HK-2 (cell line): ENCODE measurements around the gene AMELX.
A peak's percentile ranks its signal among the peaks of the same experiment; 100 is the strongest.

Experiments used
- DNase-seq: peaks from one replicate; pipeline ENCODE4 v3.0.0-alpha.2; 2018; ENCODE audit not compliant: unreplicated experiment

AMELX gene

DNA sequence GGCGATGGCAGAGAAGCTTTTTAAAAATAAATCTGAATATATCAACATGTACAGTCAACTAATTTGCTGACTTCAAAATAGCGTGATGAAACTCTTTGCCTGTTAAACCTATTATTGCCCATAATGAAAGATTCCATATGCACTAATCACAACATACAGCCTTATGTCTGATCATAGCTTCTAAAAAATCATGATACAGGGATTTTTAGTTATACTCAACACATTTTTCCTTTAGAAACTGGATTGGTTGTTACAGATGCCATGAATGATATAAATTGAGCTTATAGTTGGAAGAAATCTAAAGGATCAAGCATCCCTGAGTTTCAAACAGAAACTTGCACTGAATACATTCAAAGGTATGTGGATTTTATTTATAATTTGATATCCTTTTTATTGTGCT lies at the start of gene AMELX:
Gene AMELX, plus strand, starts transcription at position 301 of the 400 bp plus-strand sequence. CDS start 1,376 bp downstream, outside the sequence.
- DNase-seq, result no peak

DNA sequence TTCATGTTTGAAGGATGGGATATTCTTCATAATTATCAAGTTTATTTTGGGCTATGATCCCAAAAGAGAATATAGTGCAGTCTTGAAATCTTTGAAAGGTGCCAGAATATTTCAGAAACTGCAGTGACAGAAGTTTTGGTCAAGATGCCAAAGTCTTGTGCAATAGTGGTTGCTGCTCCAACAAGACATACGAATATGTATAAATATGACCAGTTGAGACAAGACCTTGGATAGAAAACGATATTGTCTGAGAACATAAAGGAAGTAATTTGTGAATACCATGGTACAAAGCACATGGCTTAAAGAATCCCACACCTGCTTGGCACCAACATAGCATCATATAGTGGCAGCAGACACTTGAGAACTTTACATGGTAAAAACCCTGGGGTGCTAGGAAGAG lies 48.6 kb upstream of the AMELX start:
- no peak for DNase-seq

DNA sequence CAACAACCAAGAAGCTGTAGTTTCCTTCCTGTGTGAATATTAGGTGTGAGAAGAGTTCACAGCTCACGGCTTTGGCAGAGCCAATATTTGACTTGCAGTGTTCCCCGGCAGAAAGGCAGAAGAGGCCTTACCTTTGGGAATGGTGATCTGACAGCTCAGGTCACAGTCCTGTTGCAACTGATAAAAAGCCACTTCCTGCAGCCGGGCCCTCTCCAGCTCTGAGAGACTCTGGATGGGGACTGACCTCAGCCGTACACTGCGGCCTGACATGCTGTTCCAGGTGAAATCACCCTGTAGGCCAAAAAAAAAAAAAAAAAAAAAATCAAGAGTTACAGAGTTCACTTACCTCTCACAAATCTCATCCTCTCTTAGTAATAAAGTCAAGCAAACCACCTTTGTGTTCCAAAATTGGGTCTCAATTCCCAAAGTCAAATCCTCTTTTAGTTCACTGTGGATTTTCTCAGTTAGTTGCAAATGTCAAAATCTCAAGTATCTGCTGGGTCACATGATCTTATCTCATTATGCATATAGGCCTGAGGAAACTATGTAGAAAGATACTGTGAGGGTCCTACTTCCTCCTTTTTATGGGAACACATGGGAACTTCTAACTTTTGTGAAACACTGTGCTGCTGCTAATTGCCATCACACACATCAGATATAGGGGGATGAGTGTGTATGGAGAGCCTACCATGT lies 38.6 kb upstream of the AMELX start:
- DNase-seq, result no peak

DNA sequence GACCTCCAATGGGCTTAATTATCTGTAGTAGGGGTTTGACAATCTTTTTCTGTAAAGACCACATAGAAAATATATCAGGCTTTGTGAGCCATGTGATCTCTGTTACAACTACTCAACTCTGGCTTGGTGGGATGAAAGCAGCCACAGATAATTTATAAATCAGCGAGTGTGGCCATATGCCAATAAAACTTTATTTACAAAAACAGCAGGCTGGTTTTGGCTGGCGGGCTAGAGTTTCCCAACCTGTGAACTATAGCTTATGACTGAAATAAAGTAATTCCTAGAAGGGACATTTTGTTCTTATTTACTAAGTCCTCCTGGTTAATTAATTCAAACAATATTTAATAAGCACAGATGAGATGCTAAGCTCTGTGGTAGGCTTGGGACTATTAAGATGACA lies 35.9 kb upstream of the AMELX start:
- DNase-seq, result no peak

DNA sequence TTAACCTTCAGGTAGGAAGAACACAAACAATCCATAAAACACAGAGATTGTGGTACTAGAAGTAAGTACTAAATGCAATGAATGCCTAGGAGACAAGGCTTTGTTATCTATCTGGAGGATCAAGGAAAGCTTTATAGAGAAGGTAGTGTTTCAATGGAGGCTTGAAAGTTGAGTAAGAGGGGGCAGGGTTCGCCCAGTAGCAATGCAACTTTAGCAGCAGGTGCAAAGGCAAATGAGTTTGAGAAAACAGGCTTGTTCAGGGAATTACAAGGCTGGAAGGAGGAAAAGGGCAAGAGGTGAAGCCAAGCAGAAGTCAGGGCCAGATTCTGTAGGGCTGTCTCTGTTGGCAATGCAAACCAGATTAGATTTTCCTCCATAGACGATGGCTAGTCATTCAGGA lies 35.5 kb upstream of the AMELX start:
- no peak for DNase-seq

DNA sequence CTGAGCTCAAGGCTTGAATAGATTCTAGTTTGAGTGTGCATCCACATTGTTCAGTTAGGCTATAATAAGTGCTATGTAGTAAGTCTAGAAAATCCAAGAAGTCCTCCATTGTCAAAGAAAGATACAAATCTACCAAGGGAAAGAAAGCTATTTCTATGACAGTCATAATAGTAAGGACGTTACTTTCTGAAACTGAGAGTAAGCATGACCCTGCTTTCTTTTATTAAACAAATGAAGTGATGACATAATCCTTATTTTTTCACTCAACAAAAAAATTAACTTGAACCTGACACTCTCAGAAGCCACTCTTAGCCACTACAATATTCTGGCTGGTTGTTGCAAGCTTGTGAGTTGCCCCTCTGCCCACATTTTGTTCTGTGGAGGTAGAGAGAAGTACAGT lies 33.8 kb upstream of the AMELX start:
- no peak for DNase-seq

DNA sequence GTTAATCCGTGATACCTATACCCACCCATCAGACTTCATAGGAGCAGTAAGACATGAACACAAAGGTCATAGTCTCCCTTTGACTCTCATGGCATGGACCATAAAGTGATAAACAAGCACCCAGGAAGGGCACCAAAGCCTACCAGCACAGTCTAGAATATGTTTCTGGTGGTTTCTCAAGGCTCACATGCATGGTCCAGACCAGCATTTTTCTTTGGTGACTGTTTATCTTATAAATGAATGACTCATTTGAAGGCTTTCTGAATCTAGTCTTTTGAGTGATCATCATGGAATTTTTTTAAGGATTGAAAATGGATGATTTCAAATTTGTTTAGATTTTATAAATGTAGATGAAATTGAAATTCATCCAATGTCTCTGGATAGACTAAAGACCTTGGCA lies 32.0 kb upstream of the AMELX start:
- DNase-seq, result no peak

DNA sequence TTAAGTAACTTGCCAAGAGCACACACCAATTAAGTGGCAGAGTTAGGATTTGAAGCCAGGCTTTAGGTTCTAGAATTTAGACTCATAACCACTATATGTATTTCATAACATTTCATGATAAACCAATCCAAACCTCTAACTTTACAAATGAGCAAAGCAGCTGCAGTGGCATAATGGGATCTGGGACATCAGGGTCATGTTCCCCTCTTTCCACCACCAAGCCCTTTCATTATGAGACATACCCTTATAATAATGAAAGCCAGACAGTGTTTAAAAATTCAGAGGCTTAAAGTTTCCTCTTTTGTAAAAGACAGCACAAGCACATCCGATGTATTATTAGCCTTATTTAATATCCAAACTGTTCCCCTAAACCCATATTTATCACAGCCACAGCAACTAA lies 28.3 kb upstream of the AMELX start:
- no peak for DNase-seq

DNA sequence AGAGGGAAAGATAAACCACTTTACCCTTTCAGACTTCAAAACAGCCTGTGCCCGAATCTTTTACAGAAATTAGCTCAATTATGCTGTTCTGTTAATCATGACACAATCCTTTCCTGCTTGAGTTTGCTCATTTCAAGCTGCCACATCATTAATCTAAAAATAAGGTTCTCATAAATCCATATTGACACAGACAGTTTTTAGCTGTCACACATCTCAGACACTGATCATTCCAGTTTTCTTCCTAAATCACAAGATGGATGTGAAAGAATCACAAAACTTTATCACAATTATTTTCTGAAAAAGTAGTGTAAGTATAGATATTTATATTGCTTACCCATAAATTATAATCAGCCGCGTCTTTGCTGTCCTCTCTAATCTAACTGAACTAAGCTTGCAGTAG lies 27.9 kb upstream of the AMELX start:
- DNase-seq, result no peak

DNA sequence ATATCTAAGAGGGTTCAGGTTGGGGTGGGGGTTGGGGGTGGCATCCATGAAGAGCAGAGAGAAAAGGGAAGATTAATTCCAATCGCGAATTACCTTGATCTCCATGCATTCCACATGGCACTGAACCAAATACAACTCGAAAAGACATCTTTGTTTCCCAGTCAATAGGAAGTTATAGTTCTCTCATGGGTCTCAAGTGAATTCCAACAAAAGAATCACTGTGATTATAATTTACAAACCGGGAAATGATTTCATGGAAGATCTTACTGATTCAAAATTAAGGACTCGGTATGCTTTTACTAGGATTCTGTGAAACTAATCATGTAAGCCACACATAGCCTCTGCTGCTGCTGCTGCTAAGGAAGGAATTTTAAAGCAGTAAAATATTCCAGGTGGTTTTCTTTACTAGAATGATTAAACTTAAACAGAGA lies 26.6 kb upstream of the AMELX start:
- DNase-seq, result no peak

DNA sequence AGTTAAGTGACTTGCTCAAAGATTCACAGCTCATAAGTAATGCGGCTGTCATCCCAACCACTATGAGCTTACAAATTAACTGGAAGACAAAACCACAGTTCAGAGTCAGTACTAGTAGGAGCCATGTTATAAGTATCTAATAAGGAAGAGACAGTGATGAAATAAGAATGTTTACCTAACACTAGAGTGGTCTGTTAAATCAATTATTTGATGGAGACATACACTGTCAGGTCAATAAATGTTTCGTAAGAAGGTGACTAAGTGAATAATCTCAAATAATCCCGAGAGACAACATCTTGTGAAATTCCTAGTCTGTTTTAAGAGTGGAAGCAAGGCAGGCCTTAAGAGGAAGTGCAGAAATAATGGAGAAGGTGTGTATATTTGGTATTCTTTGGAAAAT lies 25.8 kb upstream of the AMELX start:
- DNase-seq, result peak; percentile 5

DNA sequence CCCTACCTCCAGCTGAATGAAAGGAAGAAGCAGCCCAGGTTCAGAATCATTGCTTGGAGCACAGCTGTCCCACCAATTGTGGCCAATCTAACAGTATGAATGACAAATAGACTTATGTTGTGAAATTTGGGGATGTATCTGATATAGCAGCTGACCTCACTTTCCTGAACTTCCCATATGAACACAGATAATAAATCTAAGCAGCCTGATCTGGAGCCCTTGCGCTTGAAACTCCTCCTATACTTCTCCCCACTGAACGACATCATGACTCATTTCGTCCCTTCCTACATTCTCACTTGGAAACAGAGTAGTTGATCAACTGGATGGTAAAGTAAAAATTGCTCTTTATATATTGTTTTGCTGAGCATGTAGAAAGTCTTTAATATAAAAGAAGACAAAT lies 24.2 kb upstream of the AMELX start:
- no peak for DNase-seq

DNA sequence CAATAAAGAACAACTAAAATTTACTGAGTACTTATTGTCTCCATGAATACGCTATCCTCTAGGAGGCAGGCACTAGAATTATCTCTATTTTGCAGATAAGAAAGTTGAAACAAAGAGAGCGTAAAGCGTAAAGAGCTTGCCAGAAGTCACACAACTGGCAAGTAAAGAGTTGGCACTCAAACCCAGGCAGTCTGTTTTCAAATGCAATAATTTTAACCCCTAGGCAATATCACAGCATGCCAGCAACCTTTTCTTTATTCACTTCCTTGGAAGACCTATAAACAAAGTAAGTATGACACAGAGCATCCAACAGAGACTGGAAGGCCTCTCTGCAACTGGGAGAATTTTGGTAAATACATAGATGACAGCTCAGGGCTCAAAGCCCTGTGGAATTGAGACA lies 23.2 kb upstream of the AMELX start:
- no peak for DNase-seq

DNA sequence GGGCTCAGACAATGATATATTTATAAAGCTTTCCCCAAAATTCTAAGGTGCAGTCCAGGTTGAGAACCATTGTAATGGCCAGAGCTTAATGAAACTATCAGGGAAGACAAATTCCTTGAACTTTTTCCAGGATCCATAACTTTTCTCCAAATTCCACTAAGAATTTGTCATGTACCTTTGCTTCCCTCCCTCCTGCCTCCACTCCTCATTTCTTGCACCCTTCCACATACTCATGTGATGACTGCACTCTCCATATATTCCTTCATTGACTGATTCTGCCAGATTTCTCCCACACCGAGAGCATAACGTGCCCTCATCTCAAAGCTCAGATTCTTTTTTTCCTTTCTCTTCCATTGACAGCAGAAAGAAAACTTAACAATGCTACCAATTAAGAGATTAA lies 20.9 kb upstream of the AMELX start:
- no peak for DNase-seq

DNA sequence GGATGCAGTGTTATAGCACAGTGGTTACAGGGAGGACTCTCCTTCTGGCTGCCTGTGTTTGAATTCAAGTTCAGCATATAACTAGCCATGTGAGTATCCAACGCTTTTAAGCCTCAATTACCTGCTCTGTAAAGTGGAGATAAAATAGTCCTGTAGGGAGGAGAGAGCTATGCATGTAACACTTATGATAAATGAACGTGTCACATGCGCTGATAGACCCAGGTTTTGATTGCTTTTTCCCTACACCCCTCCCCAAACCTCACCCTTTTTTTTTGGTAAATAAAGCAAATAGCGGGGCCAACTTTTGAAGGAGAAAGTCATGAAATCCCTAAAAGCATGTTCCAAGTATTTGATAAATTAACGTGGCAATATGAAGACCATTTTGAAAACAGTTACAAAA lies 20.4 kb upstream of the AMELX start:
- no peak for DNase-seq

DNA sequence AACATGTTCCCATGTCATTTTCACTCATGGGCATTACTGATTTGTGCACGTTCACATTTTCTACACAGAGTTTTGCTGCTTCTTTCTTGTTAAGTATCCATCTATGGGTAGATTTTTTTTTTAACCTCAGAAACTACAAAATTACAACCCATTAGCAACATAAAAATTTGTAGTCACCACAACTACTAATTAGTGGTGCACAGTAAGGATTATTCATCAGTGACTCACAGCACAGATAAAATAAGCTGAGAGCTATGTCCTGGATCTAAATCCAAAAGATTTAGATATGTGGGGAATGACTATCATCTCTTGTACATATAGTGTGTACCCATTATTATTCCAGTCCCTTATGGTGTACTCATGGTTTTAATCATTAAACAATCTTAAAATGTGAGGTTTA lies 19.7 kb upstream of the AMELX start:
- DNase-seq, result no peak

DNA sequence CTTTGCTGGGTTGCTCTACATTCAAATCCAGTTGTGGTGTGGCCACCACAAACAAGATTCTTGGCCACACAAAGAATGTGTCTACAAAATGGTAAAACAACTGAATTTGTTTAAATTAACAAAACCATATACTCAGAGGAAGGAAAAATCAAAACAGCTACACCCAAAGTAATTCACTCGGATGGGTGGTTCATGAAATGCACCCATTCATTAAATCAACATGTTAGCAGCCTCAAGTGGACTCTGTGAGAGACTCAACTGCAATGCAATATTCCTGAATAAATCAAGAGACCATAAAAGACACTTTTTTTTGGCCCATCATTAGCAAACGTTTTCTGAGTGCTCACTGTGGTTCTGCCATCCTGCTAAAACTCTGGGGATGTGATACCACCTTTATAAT lies 11.2 kb upstream of the AMELX start:
- no peak for DNase-seq

DNA sequence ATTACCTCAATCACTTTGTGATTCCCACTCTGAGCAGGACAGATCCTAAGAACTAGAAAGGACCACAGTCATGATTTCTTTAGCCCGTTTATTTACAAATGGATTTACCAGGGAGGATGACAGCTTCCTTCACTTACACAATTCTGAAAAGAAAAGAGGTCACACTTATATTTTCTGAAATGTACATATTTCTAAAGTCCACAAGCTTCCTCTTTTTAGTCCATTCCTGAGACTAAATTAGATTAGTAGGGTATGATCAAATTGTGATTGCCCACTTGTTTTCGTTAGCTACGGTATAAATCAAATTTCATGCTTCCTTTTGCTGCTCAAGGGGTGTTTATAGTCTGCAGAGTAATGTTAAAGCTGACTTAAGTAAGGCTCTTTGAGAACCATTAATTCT lies 7.6 kb upstream of the AMELX start:
- no peak for DNase-seq

DNA sequence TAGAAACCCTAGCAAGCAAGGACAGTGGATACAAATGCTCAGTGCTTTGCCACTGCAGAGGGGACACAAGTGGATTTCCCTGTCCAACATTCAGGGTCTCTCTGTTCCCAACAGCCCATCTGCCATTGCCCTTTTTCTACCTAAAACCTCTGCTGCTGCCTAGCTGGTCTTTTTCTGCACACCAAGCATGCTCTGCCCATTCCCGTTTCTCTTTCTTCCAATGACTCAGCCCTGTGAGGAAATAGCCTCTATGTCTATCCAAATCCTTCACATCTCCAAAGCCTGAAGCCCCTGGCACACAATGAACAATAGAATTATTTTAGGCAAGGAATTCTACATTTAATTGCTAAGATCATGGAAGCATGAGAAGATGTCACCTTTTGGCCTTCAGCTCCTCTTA lies 5.7 kb upstream of the AMELX start:
- no peak for DNase-seq

DNA sequence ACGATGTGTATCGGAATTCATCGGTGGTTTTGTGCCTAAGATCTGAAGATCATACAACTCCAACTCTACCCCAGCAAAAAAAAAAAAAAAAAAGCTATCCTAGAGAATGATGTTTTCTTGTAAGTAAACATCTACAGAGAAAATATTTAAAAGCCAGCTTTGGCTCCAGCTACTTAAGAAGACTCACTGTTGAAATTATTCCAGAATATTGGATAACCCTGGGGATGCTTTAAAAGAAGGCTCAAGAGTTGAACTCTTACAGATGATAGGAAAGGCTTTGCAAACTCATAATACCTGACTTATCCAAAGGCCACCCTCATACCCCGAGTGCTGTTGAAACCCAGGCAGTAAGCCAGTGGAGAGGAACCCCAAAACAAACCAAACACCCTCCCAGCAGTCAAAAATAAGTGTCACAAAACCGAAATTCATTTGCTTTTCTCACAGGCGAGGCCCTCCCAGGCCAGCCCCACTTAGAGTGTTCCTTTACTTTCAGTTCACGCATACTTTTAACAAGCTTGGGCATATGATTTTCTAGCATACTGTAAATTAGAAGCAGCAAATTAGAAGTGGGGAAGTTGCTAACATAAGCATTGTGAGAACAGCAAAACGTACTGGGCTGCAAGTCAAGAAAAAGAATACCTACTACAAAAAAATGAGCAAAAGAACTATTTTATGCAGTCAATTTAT lies 2.7 kb upstream of the AMELX start:
- no peak for DNase-seq

DNA sequence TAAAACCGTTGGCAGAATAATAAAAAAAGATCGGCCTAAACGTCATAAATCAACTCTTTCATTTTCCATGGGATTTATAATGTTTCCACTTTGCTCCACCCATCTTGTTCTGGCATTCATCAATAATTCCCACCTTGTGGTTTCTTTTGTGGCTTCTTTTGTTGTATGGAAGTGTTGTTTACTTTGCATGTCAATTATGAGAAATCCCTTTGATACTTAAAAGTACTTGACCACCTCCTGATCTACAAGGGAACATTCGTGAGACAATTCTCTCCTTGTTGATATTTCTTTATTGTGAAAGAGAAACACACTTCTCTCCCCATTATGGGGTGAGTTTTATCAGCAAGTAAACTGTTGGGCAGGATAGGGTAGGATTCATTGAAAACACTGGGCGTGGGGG lies 2.8 kb downstream of the AMELX start:
- no peak for DNase-seq

DNA sequence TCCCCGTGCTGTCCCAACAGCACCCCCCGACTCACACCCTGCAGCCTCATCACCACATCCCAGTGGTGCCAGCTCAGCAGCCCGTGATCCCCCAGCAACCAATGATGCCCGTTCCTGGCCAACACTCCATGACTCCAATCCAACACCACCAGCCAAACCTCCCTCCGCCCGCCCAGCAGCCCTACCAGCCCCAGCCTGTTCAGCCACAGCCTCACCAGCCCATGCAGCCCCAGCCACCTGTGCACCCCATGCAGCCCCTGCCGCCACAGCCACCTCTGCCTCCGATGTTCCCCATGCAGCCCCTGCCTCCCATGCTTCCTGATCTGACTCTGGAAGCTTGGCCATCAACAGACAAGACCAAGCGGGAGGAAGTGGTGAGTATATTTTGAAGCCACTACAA lies 5.4 kb downstream of the AMELX start:
- no peak for DNase-seq

DNA sequence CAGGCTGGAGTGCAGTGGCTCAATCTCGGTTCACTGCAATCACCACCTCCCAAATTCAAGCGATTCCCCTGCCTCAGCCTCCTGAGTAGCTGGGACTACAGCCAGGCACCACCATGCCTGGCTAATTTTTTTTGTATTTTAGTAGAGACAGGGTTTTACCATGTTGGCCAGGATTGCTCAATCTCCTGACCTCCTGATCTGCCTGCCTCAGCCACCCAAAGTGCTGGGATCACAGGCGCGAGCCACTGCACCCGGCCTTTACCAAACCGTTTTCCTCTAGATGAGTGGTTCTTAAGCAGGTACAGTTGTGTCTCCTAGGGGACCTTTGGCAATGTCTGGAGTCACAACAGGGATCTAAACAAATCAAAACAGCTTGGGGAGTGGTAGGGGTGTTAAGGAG lies 11.6 kb downstream of the AMELX start:
- DNase-seq, result no peak

DNA sequence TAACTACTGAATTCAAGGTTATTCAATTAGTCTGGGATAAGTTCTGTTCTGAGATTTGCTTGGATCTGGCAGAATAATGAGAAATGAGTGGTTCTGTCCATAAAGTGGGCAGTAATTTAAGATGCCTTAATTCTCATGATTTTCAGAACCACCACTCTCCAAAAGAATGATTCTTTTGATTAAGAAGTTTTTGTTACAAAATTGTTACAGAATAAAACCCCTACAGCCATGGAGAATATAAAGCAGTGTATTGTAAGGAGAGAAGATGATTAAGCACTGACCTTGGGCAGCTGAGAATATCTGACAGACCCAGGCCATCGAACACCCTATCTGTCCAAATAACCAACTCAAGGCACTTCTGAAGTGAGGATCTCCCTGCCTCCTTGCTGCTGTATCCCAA lies 12.4 kb downstream of the AMELX start:
- no peak for DNase-seq
